ENCODE results near the gene SRSF9. TPM values are rescaled to one million over a fixed set of nuclear protein-coding genes. Genes with fewer than 3 reads are reported as not detected.

The SRSF9 gene
- total and polyA plus RNA-seq, 2 donors (not counting 1 experiment from before 2014, with no cell fraction given), result 96.3 to 157 TPM

DNA sequence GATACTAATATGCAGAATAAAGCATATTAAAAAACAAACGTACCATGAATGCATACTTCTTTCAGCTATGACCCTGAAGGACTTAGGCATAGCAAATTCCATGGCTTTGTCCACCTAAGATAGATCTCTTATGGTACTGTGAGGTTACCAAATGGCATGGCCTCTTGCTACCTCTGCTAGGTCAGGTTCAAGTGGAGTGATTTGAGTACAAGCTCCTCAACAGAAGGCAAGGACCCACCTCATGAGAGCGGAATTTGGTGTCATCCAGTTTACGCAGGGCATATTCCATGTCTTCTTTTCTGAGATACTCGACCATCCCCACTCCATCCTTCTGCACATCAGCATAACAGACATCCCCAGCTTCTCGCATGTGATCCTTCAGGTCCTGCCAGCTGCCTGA is 5.8 kb downstream of the SRSF9 start:
- Histone ChIP-seq H2AFZ (ENCODE audit: insufficient read depth, low read depth, low read length, poor library complexity, severe bottlenecking) (no peak overlapping the region), H3K27me3 (replicated peaks in 1 of 4; ENCODE audit: control extremely low read depth in 1 of 4, control insufficient read depth in 3 of 4, insufficient read depth in 4 of 4, low read length in 3 of 4) (no peaks in the 10 kb centered on the region), H3K4me2 (replicated peaks; ENCODE audit: low read depth, low read length, poor library complexity, severe bottlenecking) (no peak overlapping the region), H3K9me3 (ENCODE audit: control extremely low read depth in 1 of 3, control insufficient read depth in 2 of 3, insufficient read depth in 1 of 3, low read length in 2 of 3) (no peaks in the 10 kb centered on the region), H3K36me3 (replicated peaks in 1 of 2; ENCODE audit: control extremely low read depth in 1 of 2, control insufficient read depth in 1 of 2, extremely low read depth in 1 of 2, insufficient read depth in 2 of 2, low read length in 1 of 2) (peaks cover 12 to 72% of the 10 kb centered on the region in 2 experiments), H3K4me1 (ENCODE audit: control insufficient read depth in 2 of 2, insufficient read depth in 2 of 2, low read length in 2 of 2) (peaks cover 12 to 14% of the 10 kb centered on the region in 2 donors), H3K9ac (ENCODE audit: low read length) (no peak overlapping the region), H3K27ac (ENCODE audit: low read length in 2 of 2) (no peak overlapping the region), H3K4me3 (ENCODE audit: control extremely low read depth in 1 of 5, extremely low read depth in 1 of 5, insufficient read depth in 1 of 5, low read depth in 2 of 5, low read length in 4 of 5) (no peak overlapping the region), H4K20me1 (ENCODE audit: control insufficient read depth, insufficient read depth, low read length, poor library complexity, severe bottlenecking) (peaks cover 77% of the 10 kb centered on the region), H3K79me2 (ENCODE audit: control insufficient read depth, insufficient read depth, low read length) (peaks cover 85% of the 10 kb centered on the region)
- ATAC-seq (ENCODE audit: low read depth) (no peak), DNase-seq (no peak)
- Mint-ChIP-seq H3K4me1 (peaks cover 27% of the 10 kb centered on the region), H3K27me3 (no peaks in the 10 kb centered on the region), H3K9me3 (ENCODE audit: insufficient read depth) (no peaks in the 10 kb centered on the region), H3K4me3 (no peak overlapping the region), H3K27ac (no peak overlapping the region)
- intact Hi-C loops (cut with micrococcal nuclease), result loop anchor here (10.0 kb wide), 1 partner anchor 441 kb away; the partner anchor contains the start of gene SPPL3
- no peak for TF ChIP-seq EZH2 (IDR thresholded peaks at IDR 0.05; ENCODE audit: borderline replicate concordance, insufficient read depth, low read depth, low read length, poor library complexity, severe bottlenecking)
- TF ChIP-seq, protein P1, sequence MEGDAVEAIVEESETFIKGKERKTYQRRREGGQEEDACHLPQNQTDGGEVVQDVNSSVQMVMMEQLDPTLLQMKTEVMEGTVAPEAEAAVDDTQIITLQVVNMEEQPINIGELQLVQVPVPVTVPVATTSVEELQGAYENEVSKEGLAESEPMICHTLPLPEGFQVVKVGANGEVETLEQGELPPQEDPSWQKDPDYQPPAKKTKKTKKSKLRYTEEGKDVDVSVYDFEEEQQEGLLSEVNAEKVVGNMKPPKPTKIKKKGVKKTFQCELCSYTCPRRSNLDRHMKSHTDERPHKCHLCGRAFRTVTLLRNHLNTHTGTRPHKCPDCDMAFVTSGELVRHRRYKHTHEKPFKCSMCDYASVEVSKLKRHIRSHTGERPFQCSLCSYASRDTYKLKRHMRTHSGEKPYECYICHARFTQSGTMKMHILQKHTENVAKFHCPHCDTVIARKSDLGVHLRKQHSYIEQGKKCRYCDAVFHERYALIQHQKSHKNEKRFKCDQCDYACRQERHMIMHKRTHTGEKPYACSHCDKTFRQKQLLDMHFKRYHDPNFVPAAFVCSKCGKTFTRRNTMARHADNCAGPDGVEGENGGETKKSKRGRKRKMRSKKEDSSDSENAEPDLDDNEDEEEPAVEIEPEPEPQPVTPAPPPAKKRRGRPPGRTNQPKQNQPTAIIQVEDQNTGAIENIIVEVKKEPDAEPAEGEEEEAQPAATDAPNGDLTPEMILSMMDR (IDR thresholded peaks at IDR 0.05), result no peak
- 94% methylated on average over 4 of the region's 5 CpGs for WGBS (ENCODE audit: insufficient coverage)
- ChIA-PET POLR2A (no interaction called here), CTCF (interaction anchor here (1.2 to 4.2 kb wide), 2 partner anchors 11 to 65 kb away, joined by 3 to 39 read pairs; partner anchors contain the start of gene COQ5)

DNA sequence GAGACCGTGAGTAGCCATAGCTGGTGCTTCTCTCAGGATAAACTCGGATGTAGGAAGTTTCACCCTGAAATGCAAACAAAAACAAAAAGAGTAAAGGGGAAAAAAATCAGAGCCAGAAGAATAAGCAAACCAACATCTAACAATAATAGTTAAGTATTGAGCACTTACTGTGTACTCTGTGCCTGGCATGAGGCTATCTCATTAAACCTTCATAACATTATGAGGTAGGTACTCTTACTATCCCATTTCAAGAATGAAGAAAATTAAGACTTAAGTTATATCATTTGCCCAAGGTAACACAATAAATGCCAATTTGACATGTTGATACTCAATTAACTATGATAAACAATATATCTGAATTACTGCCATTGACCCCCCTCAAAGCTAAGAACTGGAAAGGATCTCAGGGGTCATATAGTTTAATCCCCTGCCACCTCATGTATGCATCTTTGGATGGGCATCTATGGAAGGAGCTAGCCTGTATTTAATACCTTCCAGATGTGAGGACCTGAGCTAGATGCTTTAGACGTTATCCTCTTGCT is 7.4 kb downstream of the SRSF9 start:
- ATAC-seq (ENCODE audit: low read depth), result no peak
- Histone ChIP-seq H3K27me3 (replicated peaks in 1 of 4; ENCODE audit: control extremely low read depth in 1 of 4, control insufficient read depth in 3 of 4, insufficient read depth in 4 of 4, low read length in 3 of 4) (no peaks in the 10 kb centered on the region), H3K36me3 (replicated peaks in 1 of 2; ENCODE audit: control extremely low read depth in 1 of 2, control insufficient read depth in 1 of 2, extremely low read depth in 1 of 2, insufficient read depth in 2 of 2, low read length in 1 of 2) (peaks cover 17 to 81% of the 10 kb centered on the region in 2 experiments), H4K20me1 (ENCODE audit: control insufficient read depth, insufficient read depth, low read length, poor library complexity, severe bottlenecking) (peaks cover 68% of the 10 kb centered on the region), H3K4me3 (ENCODE audit: control extremely low read depth in 1 of 5, extremely low read depth in 1 of 5, insufficient read depth in 1 of 5, low read depth in 2 of 5, low read length in 4 of 5) (no peak overlapping the region), H3K9me3 (ENCODE audit: control extremely low read depth in 1 of 3, control insufficient read depth in 2 of 3, insufficient read depth in 1 of 3, low read length in 2 of 3) (no peaks in the 10 kb centered on the region), H3K9ac (ENCODE audit: low read length) (no peak overlapping the region), H3K4me1 (ENCODE audit: control insufficient read depth in 2 of 2, insufficient read depth in 2 of 2, low read length in 2 of 2) (peaks cover 0 to 5% of the 10 kb centered on the region in 2 donors), H3K79me2 (ENCODE audit: control insufficient read depth, insufficient read depth, low read length) (peaks cover 72% of the 10 kb centered on the region), H2AFZ (ENCODE audit: insufficient read depth, low read depth, low read length, poor library complexity, severe bottlenecking) (no peak overlapping the region), H3K27ac (ENCODE audit: low read length in 2 of 2) (no peak overlapping the region), H3K4me2 (replicated peaks; ENCODE audit: low read depth, low read length, poor library complexity, severe bottlenecking) (no peak overlapping the region)
- Mint-ChIP-seq H3K9me3 (ENCODE audit: insufficient read depth) (no peaks in the 10 kb centered on the region), H3K27me3 (no peaks in the 10 kb centered on the region), H3K4me3 (no peak overlapping the region), H3K4me1 (peaks cover 17% of the 10 kb centered on the region), H3K27ac (no peak overlapping the region)
- ChIA-PET POLR2A (no interaction called here), CTCF (interaction anchor here (0.5 kb wide), 1 partner anchor 207 kb away, joined by 3 read pairs; no protein-coding TSS in a partner anchor)
- TF ChIP-seq, protein P1 (IDR thresholded peaks at IDR 0.05), result no peak
- no peak for TF ChIP-seq EZH2 (IDR thresholded peaks at IDR 0.05; ENCODE audit: borderline replicate concordance, insufficient read depth, low read depth, low read length, poor library complexity, severe bottlenecking)
- DNase-seq, result no peak
- intact Hi-C loops (cut with micrococcal nuclease), result loop anchor here (10.0 kb wide), 1 partner anchor 443 kb away; the partner anchor contains the start of gene SPPL3
- WGBS (ENCODE audit: insufficient coverage), result 100% methylated on average over 1 of the region's 3 CpGs
